Bone marrow (tissue), 2 donors: ENCODE results near the gene EIF4G3.
"Not testable (repeated sequence)": the region's sequence is repeated elsewhere in the genome, so short reads cannot be mapped to it uniquely, and the experiment has no call there.

Experiments
- DNase-seq, 2 donors: peaks; one replicate each; lab custom pipeline; 2025; lab: John Stamatoyannopoulos, UW

The EIF4G3 gene

DNA sequence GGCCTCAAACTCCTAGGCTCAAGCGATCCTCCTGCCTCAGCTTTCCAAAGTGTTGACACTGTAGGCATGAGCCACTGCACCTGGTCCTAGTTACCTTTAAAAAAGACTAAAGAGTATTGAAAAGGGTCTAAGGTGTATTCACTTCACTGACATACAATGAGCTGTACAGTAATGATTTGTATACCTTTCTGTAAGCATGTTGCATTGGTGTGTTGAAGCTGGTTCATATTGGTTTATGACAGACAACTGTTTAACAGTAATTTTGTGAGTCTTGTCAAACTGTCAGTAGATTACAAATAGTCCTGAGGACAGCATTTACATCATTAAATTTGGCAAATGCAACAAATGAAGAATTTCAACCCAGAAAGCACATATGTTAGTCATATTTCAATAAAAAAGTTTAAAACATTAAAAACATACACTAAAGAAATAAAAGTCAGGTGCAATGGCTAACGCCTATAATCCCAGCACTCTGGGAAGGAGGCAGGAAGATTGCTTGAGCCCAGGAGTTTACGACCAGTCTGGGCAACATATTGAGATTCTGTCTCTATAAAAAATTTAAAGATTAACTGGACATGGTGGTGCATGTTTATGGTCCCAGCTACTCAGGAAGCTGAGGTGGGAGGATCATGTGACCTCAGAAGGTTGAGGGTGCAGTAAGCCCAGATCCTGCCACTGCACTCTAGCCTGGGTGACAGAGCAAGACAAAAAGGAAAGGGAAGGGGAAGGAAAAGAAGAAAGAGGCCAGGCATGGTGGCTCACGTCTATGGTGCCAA is 301.3 kb downstream of the EIF4G3 start:
- DNase-seq = no peak

GRCh38 chr1:20873311-20873710 is 303.4 kb downstream of the EIF4G3 start:
- no peak for DNase-seq

- DNase-seq = no peak
These were observed 305.3 kb downstream of the EIF4G3 start for GRCh38 chr1:20871419-20871818.

DNA sequence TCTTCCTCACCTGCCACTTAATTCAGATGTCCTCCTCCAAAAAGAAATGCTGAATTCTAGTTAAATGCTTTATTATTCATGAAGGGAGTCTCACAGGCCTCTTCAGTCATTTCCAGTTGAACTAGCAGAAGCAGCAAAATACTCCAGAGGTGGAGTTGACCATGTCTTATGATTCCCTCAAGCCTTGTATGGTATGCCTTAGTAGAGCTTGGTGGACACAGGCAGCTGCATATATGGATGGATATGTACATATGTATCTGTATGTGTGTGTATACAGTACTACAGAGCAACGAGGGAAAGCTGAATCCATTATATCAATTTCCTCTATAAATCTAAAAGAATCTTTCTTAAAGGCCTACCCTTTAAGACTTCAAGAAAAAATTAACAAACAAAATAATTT is 306.0 kb downstream of the EIF4G3 start:
- DNase-seq = no peak

- DNase-seq = no peak
These were observed 308.4 kb downstream of the EIF4G3 start for GRCh38 chr1:20868263-20868662.

GRCh38 chr1:20867847-20868246 is 308.9 kb downstream of the EIF4G3 start:
- no peak for DNase-seq

DNA sequence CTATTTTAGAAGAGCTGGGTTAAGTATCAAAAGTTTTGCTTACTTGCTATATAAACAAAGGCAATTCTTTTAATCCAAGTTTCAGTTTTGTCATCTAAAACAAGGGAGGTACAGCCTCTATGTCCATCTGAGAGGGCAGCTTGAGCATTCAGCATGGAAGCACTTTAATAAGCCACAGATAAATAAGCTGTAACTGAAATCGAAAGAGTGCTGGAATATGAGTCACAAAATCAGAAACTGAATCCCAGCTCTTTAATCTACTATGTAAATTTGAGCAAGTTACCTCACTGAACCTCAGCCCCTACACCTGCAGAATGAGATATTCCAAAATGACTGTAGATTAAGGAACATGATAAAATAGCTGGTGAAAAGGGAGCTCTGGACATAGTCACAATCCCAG is 309.6 kb downstream of the EIF4G3 start:
- no peak for DNase-seq

- no peak for DNase-seq
These were observed 311.7 kb downstream of the EIF4G3 start for GRCh38 chr1:20865001-20865400.

- DNase-seq = no peak
These were observed 322.2 kb downstream of the EIF4G3 start for GRCh38 chr1:20854529-20854928.

- not testable (repeated sequence) for DNase-seq
These were observed 324.9 kb downstream of the EIF4G3 start for GRCh38 chr1:20851791-20852190.

- DNase-seq = no peak
These were observed 326.7 kb downstream of the EIF4G3 start for GRCh38 chr1:20850021-20850420.

GRCh38 chr1:20849100-20849499 is 327.6 kb downstream of the EIF4G3 start:
- DNase-seq = no peak

DNA sequence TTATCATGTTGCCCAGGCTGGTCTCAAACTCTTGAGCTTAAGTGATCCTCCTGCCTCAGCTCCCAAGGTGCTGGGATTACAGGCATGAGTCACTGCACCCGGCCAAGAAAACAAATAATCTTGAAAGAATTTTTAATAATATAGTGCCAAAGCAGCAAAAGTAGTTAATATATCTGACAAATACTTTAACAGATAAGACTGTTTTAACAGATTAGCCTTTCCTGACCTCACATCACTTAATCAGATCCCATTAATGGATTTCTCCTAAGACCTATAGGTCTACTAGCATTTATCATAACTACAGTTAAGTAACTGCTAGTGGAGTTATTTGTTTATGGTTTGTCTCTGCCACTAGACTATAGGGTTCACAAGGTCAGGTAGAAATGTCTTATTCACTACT is 328.5 kb downstream of the EIF4G3 start:
- no peak for DNase-seq

DNA sequence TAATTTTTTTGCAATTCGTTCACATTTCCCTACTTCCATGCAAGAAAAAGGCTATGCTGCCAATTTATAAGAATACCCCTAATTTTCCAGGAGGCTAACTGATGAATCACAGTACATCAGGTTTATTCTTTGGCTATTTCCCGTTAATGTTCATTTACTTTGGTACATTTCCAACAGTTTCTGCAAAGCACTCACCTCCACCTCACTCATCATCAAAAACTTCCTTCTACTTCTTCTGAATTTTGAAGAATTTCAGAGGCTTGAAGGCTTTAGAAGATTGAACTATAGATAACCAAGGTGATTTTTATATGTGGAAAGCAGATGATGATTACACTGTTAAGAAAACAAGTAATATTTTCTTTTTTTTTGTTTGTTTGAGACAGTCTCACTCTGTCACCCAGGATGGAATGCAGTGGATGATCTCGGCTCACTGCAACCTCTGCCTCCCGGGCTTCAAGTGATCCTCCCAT is 329.1 kb downstream of the EIF4G3 start:
- no peak for DNase-seq

- DNase-seq = no peak
These were observed 330.0 kb downstream of the EIF4G3 start for GRCh38 chr1:20846461-20847374.

- no peak for DNase-seq
These were observed 336.0 kb downstream of the EIF4G3 start for GRCh38 chr1:20840731-20841130.

GRCh38 chr1:20837554-20838192 is 339.0 kb downstream of the EIF4G3 start:
- DNase-seq = no peak

GRCh38 chr1:20836230-20836629 is 340.5 kb downstream of the EIF4G3 start:
- DNase-seq = no peak

- DNase-seq = no peak
These were observed 341.9 kb downstream of the EIF4G3 start for GRCh38 chr1:20834780-20835179.

- DNase-seq = no peak
These were observed 342.5 kb downstream of the EIF4G3 start for GRCh38 chr1:20834192-20834591.

DNA sequence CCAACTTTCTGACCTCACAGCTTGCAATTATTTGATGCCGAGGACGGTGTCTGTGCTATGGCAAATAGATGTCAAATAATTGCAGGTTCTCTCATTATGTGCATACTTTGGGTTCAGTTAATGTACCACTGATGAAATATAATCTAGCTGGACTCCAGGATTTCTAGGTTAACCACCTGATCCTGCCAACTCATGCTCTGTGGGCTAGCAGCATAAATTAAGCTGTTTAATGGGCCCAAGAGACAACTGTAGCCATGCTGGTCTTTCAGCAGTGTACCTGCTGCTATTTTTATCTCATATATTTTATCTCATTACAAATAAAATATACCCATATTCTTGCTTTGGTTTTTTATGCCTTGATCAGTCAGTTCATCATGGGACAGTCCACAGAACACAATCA is 346.3 kb downstream of the EIF4G3 start:
- no peak for DNase-seq

- DNase-seq = no peak
These were observed 346.8 kb downstream of the EIF4G3 start for GRCh38 chr1:20829946-20830345.

- DNase-seq = no peak
These were observed 347.2 kb downstream of the EIF4G3 start for GRCh38 chr1:20829531-20829930.
